ENCODE data around the gene ZNF792.

Gene ZNF792

DNA sequence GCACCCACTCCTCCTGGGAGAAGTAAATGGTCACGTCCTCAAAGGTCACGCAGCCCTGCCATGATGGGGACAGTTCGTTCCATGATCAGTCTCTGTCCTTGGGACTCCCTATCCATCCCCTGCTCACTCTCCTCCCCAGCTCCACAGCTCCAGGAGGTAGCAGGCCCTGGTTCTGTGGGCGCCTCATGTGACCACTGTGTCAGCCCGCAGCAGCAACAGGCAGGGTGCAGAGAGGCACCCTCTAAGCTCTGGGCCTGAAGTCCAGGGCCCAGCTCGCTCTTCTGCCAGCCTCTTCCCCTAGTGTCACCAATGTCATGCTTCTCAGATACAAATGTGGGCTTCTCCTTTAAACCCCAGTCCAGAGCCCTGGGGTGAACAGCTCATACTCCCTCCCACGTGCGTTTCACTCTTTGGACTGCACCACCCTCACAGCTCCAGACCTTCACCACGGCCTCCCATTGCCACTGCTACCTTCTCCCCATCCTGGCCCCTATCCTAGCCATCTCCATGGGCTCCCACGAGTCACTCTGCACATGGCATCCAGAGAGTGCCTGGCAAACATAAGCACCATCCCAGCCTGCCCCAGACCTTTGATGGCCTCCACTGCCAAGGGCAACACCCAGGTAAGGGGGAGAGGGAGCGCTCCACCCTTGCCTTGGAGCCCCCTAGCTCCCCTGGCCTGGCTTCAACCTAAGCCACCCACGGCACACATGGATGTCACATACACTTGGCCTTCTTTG is 2.9 kb downstream of the ZNF792 start:
- TF ChIP-seq, protein P1, sequence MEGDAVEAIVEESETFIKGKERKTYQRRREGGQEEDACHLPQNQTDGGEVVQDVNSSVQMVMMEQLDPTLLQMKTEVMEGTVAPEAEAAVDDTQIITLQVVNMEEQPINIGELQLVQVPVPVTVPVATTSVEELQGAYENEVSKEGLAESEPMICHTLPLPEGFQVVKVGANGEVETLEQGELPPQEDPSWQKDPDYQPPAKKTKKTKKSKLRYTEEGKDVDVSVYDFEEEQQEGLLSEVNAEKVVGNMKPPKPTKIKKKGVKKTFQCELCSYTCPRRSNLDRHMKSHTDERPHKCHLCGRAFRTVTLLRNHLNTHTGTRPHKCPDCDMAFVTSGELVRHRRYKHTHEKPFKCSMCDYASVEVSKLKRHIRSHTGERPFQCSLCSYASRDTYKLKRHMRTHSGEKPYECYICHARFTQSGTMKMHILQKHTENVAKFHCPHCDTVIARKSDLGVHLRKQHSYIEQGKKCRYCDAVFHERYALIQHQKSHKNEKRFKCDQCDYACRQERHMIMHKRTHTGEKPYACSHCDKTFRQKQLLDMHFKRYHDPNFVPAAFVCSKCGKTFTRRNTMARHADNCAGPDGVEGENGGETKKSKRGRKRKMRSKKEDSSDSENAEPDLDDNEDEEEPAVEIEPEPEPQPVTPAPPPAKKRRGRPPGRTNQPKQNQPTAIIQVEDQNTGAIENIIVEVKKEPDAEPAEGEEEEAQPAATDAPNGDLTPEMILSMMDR (IDR thresholded peaks at IDR 0.05; ENCODE audit: low read depth, low read length): no peak
- Histone ChIP-seq H3K36me3 (peaks cover 53% of the 10 kb centered on the region), H3K27ac (no peak overlapping the region), H3K27me3 (ENCODE audit: insufficient read depth, low read depth, severe bottlenecking) (no peaks in the 10 kb centered on the region), H3K4me3 (ENCODE audit: low read depth, low read length) (no peak overlapping the region), H3K9me3 (ENCODE audit: severe bottlenecking) (peaks cover 35% of the 10 kb centered on the region)
- DNase-seq: no peak

GRCh38 chr19:34960103-34960805 is 3.8 kb downstream of the ZNF792 start:
- no peak overlapping the region for H3K4me3 ChIP-seq (ENCODE audit: low read depth, low read length)
- no peaks in the 10 kb centered on the region for H3K27me3 ChIP-seq (ENCODE audit: insufficient read depth, low read depth, severe bottlenecking)
- H3K36me3 ChIP-seq: peaks cover 56% of the 10 kb centered on the region
- DNase-seq: no peak
- TF ChIP-seq, protein P1 (IDR thresholded peaks at IDR 0.05; ENCODE audit: low read depth, low read length): no peak
- H3K9me3 ChIP-seq (ENCODE audit: severe bottlenecking): peaks cover 32% of the 10 kb centered on the region
- H3K27ac ChIP-seq: no peak overlapping the region

- TF ChIP-seq, protein P1 (IDR thresholded peaks at IDR 0.05; ENCODE audit: low read depth, low read length): no peak
- Histone ChIP-seq H3K27ac (no peak overlapping the region), H3K27me3 (ENCODE audit: insufficient read depth, low read depth, severe bottlenecking) (no peaks in the 10 kb centered on the region), H3K36me3 (peaks cover 56% of the 10 kb centered on the region), H3K4me3 (ENCODE audit: low read depth, low read length) (no peak overlapping the region), H3K9me3 (ENCODE audit: severe bottlenecking) (peaks cover 33% of the 10 kb centered on the region)
- no peak for DNase-seq
Observed at GRCh38 chr19:34959021-34959420, 5.0 kb downstream of the ZNF792 start.

DNA sequence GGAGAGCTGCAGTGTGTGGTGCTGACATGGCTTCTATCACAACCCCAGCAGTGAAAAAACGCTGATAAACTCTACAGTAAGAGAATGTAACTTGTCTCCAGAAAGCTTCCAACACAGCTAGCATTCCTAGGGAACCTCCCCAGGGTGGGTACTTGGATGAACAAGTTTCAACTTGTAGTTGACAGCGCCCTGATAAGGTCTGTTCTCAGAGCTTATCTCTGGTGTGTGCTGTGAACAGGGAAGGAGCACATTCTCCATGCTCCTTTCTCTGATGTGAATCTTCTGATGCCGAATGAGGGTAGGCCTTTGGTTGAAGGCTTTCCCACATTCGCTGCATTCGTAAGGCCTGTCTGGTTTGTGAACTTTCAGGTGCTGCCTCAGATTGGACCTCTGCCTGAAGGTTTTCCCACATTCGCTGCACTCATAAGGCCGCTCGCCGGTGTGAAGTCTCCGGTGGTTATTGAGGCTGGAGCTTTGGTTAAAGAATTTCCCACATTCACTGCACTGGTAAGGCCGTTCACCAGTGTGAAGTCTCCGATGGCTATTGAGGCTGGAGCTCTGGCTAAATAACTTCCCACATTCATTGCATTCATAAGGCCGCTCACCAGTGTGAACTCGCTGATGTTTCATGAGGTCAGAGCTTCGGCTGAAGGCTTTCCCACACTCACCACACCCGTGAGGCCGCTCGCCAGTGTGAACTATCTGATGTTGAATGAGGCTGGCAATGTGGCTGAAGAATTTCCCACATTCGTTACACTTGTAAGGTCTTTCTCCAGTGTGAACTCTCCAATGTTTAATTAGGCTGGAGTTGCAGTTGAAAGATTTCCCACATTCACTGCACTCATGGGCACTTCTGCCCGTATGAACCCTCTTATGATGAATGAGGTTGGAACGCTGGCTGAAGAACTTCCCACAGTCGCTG is 5.9 kb downstream of the ZNF792 start:
- no peak overlapping the region for H3K27ac ChIP-seq
- H3K9me3 ChIP-seq (ENCODE audit: severe bottlenecking): peaks cover 34% of the 10 kb centered on the region
- H3K36me3 ChIP-seq: peaks cover 56% of the 10 kb centered on the region
- DNase-seq: no peak
- H3K4me3 ChIP-seq (ENCODE audit: low read depth, low read length): no peak overlapping the region
- no peaks in the 10 kb centered on the region for H3K27me3 ChIP-seq (ENCODE audit: insufficient read depth, low read depth, severe bottlenecking)
- TF ChIP-seq, protein P1 (IDR thresholded peaks at IDR 0.05; ENCODE audit: low read depth, low read length): no peak

DNA sequence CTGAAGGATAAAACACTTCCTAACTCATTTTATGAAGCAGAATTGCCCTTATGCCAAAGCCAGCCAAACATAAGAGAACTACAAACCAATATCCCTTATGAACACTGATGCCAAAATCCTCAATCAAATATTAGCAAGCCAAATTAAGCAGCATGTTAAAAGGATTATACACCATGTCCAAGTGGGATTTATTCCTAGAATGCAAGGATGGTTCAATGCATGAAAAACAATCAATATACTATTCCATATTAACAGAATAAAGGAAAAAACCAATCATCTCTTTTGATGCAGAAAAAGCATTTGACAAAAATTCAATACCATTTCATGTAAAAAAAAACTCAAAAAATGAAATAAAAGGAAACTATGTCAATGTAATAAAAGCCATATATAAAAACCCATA is 10.9 kb downstream of the ZNF792 start:
- no peak overlapping the region for H3K4me3 ChIP-seq (ENCODE audit: low read depth, low read length)
- H3K9me3 ChIP-seq (ENCODE audit: severe bottlenecking): peaks cover 25% of the 10 kb centered on the region
- DNase-seq: no peak
- peaks cover 21% of the 10 kb centered on the region for H3K36me3 ChIP-seq
- H3K27ac ChIP-seq: no peak overlapping the region
- TF ChIP-seq, protein P1 (IDR thresholded peaks at IDR 0.05; ENCODE audit: low read depth, low read length): no peak
- no peaks in the 10 kb centered on the region for H3K27me3 ChIP-seq (ENCODE audit: insufficient read depth, low read depth, severe bottlenecking)
